Activated T-helper 17 cell treated with anti-CD3 and anti-CD28 coated beads, Interleukin-2, amount 50 U/mL, for 72 hours (primary cell): ENCODE results near the gene CTNND2. TPM values are rescaled to one million over a fixed set of nuclear protein-coding genes. Genes with fewer than 3 reads are reported as not detected.

Source experiments
- ATAC-seq: fragments of 150-1000 bp; cut with Tn5 transposase; replicated peaks from 2 replicates; pipeline ENCODE4 v1.10.0; 2021; ENCODE audit warnings: mild to moderate bottlenecking, moderate library complexity
- H3K27ac Mint-ChIP-seq: one replicate; pipeline ENCODE4 v1.8.0; 2022; ENCODE audit warnings: mixed read lengths
- H3K27me3 Mint-ChIP-seq: one replicate; pipeline ENCODE4 v1.8.0; 2022; ENCODE audit warnings: mixed read lengths
- H3K36me3 Mint-ChIP-seq: one replicate; pipeline ENCODE4 v1.8.0; 2022; ENCODE audit warnings: low read depth, mild to moderate bottlenecking, mixed read lengths
- H3K4me1 Mint-ChIP-seq: one replicate; pipeline ENCODE4 v1.8.0; 2022; ENCODE audit warnings: mixed read lengths
- H3K4me3 Mint-ChIP-seq: one replicate; pipeline ENCODE4 v1.8.0; 2022; ENCODE audit warnings: mild to moderate bottlenecking, mixed read lengths
- H3K9me3 Mint-ChIP-seq: one replicate; pipeline ENCODE4 v1.8.0; 2022; ENCODE audit warnings: mixed read lengths
- total RNA-seq, 2 donors: library from RNA; stranded (reverse); gene quantifications; one replicate each; pipeline ENCODE4 v1.2.3, GENCODE V29; 2022

CTNND2 gene
- total RNA-seq, 2 donors from 2014 or later, result 0.21 to 0.39 TPM

DNA sequence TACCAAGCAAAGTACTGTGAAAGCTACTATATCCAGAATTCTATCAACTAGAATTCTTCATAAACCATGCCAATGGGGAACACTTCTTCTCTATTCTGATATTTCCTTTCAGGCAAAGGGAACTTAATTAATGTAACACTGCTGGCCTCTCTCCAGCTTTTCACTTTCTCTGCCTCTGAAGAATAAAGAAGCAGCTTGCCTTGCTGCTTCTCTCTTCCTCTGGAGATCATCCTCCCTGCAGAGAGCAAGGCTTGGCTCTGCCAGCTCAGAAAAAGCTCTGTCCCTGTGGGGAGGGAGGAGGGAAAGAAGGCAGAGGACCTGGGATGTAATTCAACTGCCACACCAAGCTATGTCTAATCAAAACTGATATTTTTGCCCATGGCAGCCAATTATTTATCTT lies 6.5 kb downstream of the CTNND2 start:
- H3K27ac Mint-ChIP-seq, result no peak overlapping the region
- H3K4me3 Mint-ChIP-seq, result no peak overlapping the region
- H3K4me1 Mint-ChIP-seq, result no peaks in the 10 kb centered on the region

DNA sequence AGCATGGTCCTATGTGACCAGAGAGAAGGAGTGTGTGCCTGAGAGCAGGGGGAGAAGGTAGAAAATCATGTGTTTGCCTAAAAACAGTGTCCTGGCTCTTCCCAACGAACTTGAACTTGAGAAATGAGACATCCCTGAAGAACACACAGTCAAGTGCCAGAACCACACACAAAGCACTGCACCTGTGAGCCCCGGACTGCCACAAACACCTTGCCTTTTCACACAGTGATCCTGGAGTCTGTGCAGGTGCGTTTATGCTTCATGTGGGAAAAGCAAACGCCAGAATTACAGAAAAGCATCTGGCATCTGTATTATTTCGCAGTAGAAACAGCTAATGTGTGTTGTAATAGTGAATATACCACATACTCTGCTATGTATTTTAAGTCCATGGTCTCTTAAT lies 9.3 kb downstream of the CTNND2 start:
- no peak overlapping the region for H3K4me3 Mint-ChIP-seq
- peaks cover 8% of the 10 kb centered on the region for H3K9me3 Mint-ChIP-seq
- no peaks in the 10 kb centered on the region for H3K27me3 Mint-ChIP-seq
- no peak for ATAC-seq
- no peaks in the 10 kb centered on the region for H3K36me3 Mint-ChIP-seq
- H3K27ac Mint-ChIP-seq, result no peak overlapping the region
- H3K4me1 Mint-ChIP-seq, result no peaks in the 10 kb centered on the region

More for the DNA sequence above, 6.5 kb downstream of the CTNND2 start:
- Mint-ChIP-seq H3K36me3 (no peaks in the 10 kb centered on the region), H3K27me3 (peaks cover 10% of the 10 kb centered on the region), H3K9me3 (peaks cover 8% of the 10 kb centered on the region)
- no peak for ATAC-seq

DNA sequence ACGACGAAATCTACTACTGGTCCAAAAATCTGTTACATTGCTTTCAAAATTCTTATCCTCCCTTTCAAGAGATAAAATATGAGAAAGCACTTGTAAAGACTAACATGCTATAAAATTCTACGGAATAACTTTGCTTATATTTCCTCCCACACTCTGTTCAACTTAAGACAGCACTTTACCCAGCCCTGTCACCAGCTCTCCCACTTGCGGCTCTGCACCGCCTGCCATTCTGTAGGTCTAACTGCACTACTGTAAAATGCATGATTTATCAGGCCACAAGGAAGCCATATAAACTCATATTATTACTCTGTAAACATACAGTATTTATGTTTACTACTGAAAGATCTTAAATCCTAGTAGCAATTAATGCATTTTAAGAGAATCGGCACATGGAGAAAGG lies 11.4 kb downstream of the CTNND2 start:
- no peak overlapping the region for H3K27ac Mint-ChIP-seq
- no peak for ATAC-seq
- no peaks in the 10 kb centered on the region for H3K36me3 Mint-ChIP-seq
- H3K4me3 Mint-ChIP-seq, result no peak overlapping the region
- no peaks in the 10 kb centered on the region for H3K27me3 Mint-ChIP-seq
- H3K4me1 Mint-ChIP-seq, result no peaks in the 10 kb centered on the region
- peaks cover 8% of the 10 kb centered on the region for H3K9me3 Mint-ChIP-seq

DNA sequence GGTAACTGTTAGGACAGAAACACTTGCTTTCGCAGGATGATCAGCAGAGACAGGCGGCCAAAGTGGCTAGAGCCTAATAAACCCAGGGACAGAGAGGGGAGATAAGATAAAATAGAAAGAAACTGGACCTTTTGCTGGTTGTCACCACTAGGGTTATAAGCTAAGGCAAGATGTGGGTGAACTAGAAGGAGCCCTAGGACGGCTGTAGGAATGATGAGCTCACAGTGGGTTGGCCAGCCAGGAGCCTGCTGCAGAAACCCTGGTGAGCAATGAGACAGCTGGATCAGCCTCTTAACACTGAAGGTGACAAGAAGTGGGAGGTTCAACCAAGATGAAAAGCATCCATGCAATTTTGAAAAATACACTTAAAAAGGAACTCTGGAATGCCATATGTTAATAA lies 13.5 kb downstream of the CTNND2 start:
- peaks cover 4% of the 10 kb centered on the region for H3K9me3 Mint-ChIP-seq
- H3K27me3 Mint-ChIP-seq, result no peaks in the 10 kb centered on the region
- ATAC-seq, result no peak
- no peaks in the 10 kb centered on the region for H3K36me3 Mint-ChIP-seq
- no peak overlapping the region for H3K27ac Mint-ChIP-seq
- H3K4me3 Mint-ChIP-seq, result no peak overlapping the region
- H3K4me1 Mint-ChIP-seq, result no peaks in the 10 kb centered on the region

DNA sequence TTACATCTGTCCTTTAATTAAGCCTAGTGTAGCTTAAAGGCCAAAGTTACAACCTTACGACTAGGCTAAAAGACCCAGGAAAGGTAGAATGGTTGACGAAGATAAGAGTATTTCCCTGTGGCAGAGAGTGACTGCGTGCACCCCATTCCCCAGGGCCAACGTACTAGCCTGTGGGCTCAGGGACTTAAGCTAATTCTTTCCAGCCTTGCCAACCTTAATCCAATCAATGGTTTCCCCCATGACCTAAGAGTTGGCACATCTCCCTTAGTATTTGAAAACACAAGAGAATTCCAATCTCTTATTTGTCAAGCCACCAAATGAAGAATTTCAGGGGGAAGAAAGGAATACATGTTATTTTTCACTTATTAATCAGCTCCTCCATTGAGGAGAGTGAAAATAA lies 16.0 kb downstream of the CTNND2 start:
- no peaks in the 10 kb centered on the region for H3K4me1 Mint-ChIP-seq
- no peak for ATAC-seq
- no peak overlapping the region for H3K4me3 Mint-ChIP-seq
- no peak overlapping the region for H3K27ac Mint-ChIP-seq
- no peaks in the 10 kb centered on the region for H3K36me3 Mint-ChIP-seq
- no peaks in the 10 kb centered on the region for H3K9me3 Mint-ChIP-seq
- no peaks in the 10 kb centered on the region for H3K27me3 Mint-ChIP-seq

DNA sequence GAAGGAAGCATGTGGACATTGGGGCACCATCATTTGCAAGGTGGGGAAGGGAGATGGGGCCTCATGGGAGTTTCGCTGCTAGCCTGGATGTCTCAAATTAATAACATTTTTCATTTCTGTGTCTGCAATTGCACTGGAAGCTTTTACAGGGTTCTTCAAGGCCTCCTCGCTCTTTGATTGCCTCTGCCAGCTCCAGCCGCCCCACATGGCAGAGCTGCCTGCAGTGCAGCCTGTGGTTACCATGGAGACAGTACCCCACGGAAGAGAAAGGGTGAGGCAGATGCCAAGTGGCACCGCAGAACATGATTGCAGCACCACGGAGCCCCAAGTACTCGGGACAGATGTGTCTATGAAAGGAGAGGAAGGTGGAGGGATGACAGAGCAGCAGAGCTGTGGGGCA lies 25.4 kb downstream of the CTNND2 start:
- peaks cover 13% of the 10 kb centered on the region for H3K9me3 Mint-ChIP-seq
- H3K27me3 Mint-ChIP-seq, result no peaks in the 10 kb centered on the region
- no peak overlapping the region for H3K4me3 Mint-ChIP-seq
- no peaks in the 10 kb centered on the region for H3K36me3 Mint-ChIP-seq
- no peaks in the 10 kb centered on the region for H3K4me1 Mint-ChIP-seq
- no peak for ATAC-seq
- H3K27ac Mint-ChIP-seq, result no peak overlapping the region

DNA sequence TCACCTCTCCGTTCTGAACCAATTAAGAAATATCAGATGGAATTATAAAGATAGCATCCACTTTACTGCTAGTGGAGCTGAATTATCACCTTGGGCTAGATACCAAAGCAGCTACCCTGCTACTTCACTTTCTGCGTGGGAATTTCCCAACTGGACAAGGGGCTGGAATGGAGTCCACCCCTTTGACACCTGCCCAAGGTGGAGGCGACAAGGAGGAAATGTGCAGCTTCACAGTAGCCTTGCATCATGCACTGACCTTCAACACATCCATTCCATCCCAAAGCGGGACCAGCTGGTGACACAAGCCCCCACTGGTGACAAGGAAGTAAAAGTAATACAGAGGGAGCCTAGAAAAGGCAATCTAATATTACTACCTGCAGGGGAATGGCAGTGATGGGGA lies 30.7 kb downstream of the CTNND2 start:
- H3K4me1 Mint-ChIP-seq, result no peaks in the 10 kb centered on the region
- peaks cover 4% of the 10 kb centered on the region for H3K9me3 Mint-ChIP-seq
- no peaks in the 10 kb centered on the region for H3K36me3 Mint-ChIP-seq
- H3K27me3 Mint-ChIP-seq, result no peaks in the 10 kb centered on the region
- no peak overlapping the region for H3K4me3 Mint-ChIP-seq
- H3K27ac Mint-ChIP-seq, result no peak overlapping the region
- no peak for ATAC-seq

DNA sequence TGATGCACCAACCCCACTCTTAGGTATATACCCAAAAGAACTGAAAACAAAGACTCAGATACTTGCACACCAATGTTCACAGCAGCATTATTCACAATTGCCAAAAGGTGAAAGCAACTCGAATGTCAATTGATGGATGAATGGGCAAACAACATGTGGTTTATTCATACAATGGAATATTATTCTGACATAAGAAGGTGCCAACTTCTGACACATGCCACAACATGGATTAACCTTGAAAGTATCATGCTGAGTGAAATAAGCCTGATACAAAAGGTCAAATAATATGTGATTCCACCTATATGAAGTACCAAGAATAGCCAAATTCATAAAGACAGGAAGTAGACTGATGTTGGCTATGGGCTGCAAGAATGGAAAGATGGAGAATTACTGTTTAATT lies 35.0 kb downstream of the CTNND2 start:
- Mint-ChIP-seq H3K27ac (no peak overlapping the region), H3K4me1 (no peaks in the 10 kb centered on the region), H3K4me3 (no peak overlapping the region), H3K9me3 (peaks cover 6% of the 10 kb centered on the region), H3K27me3 (no peaks in the 10 kb centered on the region), H3K36me3 (no peaks in the 10 kb centered on the region)
- ATAC-seq, result no peak

DNA sequence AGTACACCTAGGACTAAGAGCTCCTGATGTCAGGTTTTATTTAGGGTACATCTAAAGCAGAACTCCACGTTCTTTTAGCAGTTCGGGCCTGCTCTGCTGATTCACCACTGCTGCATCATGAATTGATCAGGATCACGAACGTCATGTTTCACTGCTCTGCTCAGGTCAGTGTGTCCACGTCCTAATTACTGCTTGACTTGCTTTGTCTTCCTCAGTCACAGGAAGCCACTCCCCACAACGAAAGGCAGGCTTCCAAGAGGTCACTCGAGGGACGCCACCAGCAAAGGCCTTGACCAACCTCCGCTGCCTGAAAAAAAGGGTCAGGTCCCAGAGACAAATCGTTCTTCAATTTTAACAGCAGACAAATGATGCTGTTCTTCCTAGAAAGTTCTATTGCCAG lies 40.3 kb downstream of the CTNND2 start:
- H3K27ac Mint-ChIP-seq, result no peak overlapping the region
- no peaks in the 10 kb centered on the region for H3K36me3 Mint-ChIP-seq
- no peak for ATAC-seq
- no peaks in the 10 kb centered on the region for H3K4me1 Mint-ChIP-seq
- peaks cover 20% of the 10 kb centered on the region for H3K9me3 Mint-ChIP-seq
- H3K27me3 Mint-ChIP-seq, result no peaks in the 10 kb centered on the region
- H3K4me3 Mint-ChIP-seq, result no peak overlapping the region

DNA sequence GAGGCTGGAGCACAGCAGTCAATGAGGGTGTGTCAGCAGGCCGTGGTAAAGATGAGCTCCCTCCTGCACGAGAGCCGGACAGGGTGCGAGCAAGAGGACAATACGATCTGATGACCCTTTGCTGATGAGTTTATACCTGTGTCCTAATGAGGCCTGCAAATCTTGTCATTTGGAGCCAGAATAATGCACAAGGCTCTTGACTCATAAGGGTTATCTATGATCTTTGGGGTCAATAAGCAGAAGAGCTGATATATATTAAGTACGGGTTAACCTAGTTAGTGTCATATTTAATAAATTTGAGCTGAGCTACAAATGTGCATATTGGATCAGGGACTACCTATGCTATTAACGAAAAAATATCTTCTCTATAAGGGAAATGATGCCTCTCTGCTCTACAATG lies 46.9 kb downstream of the CTNND2 start:
- Mint-ChIP-seq H3K27ac (no peak overlapping the region), H3K9me3 (peaks cover 18% of the 10 kb centered on the region), H3K4me3 (no peak overlapping the region), H3K27me3 (no peaks in the 10 kb centered on the region), H3K36me3 (no peaks in the 10 kb centered on the region), H3K4me1 (no peaks in the 10 kb centered on the region)
- no peak for ATAC-seq

DNA sequence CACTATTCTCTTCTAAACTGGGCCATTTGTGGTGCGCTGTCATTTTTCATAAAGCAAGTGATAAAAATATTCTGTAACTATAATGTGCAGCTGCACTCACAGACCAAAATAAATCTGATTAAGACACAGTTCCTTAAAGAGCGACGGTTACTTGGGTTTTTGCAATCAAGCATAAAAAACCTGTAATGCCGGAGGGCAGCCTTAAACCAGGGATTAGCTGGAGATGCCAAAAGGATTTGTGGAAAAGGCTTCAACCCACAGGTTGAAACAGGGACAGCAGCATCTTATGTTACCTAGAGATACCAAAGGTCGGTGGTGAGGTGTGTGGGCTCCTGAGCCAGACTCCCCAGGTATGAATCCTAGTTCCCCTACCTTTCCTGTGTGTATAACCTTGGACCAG lies 49.3 kb downstream of the CTNND2 start:
- no peaks in the 10 kb centered on the region for H3K4me1 Mint-ChIP-seq
- no peaks in the 10 kb centered on the region for H3K27me3 Mint-ChIP-seq
- no peak overlapping the region for H3K27ac Mint-ChIP-seq
- ATAC-seq, result no peak
- H3K4me3 Mint-ChIP-seq, result no peak overlapping the region
- no peaks in the 10 kb centered on the region for H3K36me3 Mint-ChIP-seq
- peaks cover 7% of the 10 kb centered on the region for H3K9me3 Mint-ChIP-seq

DNA sequence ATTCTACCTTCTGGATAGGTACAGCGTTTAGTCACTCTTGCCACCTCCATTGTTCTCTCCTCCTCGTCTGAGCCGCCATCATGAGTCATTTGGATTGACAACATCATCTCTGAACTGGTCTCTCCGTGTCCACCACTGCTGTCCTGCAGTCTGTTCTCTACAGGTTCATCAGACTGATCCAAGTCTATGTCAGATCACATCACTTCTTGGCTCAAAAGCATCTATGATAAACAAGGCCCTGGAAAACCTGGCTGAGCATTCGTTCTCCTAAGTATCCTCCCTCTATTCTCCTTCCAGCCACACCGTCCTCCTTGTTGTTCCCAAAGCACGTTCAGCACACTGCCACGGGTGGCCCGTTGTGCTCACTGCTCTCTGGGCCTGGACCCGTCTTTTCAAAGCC lies 50.5 kb downstream of the CTNND2 start:
- H3K4me1 Mint-ChIP-seq, result no peaks in the 10 kb centered on the region
- no peak for ATAC-seq
- H3K27ac Mint-ChIP-seq, result no peak overlapping the region
- H3K27me3 Mint-ChIP-seq, result no peaks in the 10 kb centered on the region
- no peaks in the 10 kb centered on the region for H3K36me3 Mint-ChIP-seq
- H3K4me3 Mint-ChIP-seq, result no peak overlapping the region
- H3K9me3 Mint-ChIP-seq, result peaks cover 7% of the 10 kb centered on the region

DNA sequence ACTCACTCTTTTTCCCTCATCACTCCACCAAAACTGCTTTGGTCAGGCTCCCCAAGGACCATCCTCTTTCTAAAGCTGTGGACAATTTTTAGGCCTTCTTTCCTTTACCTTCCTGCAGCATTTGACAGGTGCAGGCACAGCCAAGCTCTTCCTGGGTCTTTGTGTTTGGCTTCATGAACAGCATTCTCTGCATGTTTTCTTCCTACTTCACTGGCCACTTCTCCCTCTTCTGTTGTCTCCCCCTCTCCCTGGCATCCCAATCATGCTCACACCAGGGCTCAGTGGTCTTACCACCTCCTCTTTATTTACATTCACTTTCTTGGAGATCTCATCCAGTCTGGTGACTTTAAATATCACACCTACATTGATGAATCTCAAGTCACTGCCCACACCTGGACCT lies 51.1 kb downstream of the CTNND2 start:
- Mint-ChIP-seq H3K9me3 (peaks cover 12% of the 10 kb centered on the region), H3K4me1 (no peaks in the 10 kb centered on the region), H3K4me3 (no peak overlapping the region), H3K27ac (no peak overlapping the region), H3K36me3 (no peaks in the 10 kb centered on the region), H3K27me3 (no peaks in the 10 kb centered on the region)
- ATAC-seq, result no peak

DNA sequence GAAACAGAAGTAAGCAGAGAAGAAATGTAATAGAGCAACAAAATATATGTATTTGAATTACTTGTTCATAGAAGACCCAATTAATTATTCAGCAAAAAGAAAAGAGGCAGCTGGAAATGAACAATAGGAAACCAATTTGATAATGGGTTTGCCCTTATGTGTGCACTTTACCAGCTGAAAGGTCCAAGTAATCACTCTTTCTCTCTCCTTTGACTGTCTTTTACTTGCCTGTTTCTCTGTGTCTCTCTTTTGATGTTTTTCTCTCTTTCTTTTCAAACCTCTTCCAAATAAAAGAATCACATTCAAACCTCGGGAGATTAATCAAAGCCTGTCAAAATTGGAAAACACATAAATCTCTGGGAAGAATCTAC lies 51.5 kb downstream of the CTNND2 start:
- Mint-ChIP-seq H3K27ac (no peak overlapping the region), H3K4me1 (no peaks in the 10 kb centered on the region), H3K27me3 (no peaks in the 10 kb centered on the region), H3K4me3 (no peak overlapping the region), H3K36me3 (no peaks in the 10 kb centered on the region), H3K9me3 (peaks cover 12% of the 10 kb centered on the region)
- ATAC-seq, result no peak

DNA sequence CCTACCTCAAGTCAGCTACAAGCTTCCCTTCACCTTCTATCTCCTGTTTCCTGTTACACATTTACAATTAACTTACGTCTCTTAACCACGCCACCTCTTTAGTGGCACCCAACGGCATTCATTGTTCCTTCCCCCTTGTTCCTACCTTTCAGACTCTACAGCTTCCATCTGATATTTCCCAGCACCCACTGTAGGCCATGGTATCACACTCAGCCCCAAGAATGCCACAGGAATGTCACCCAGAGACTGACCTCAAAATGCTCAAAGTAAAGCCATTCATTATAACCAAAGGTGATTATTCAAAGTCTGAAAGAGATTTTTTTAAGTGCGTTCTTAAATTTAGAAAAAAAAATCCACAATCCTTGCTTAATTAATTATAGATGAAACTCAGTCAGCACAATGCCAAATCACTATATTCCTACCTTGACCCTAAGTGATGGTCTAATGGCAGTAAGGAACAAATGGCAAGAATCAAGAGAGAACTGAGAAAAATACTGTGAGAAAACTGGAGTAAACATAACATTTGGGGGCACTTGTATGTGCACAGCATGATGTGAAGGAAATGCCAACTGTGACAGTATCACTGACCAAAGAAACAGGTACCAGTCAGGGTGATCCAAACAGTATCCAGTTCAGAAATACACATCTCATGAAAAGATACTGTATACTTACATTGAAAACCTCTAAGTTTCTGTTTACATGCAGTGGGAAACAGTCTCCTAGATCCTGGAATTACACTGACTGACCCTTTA lies 52.1 kb downstream of the CTNND2 start:
- Mint-ChIP-seq H3K4me3 (no peak overlapping the region), H3K27me3 (no peaks in the 10 kb centered on the region), H3K27ac (no peak overlapping the region), H3K4me1 (no peaks in the 10 kb centered on the region), H3K9me3 (peaks cover 13% of the 10 kb centered on the region), H3K36me3 (no peaks in the 10 kb centered on the region)
- no peak for ATAC-seq

DNA sequence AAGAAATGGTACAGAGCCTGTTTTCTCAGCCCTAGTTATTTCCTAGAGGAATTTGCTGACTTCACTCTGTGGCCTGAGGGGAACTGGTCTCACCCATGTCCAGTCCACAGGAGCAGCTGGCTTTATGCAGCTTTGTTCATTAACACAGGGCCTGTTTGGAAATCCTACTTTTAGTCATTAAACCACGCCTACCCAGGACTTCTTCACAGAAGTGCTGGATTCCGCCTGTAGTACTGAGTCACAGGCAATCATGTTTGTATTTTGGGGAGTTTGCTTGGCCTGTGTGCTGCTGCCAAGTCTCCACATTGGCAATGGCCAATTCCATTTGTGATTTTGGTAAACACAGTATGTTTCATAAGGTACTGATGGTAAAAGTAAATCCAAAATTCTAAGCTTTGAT lies 52.8 kb downstream of the CTNND2 start:
- no peaks in the 10 kb centered on the region for H3K36me3 Mint-ChIP-seq
- H3K27me3 Mint-ChIP-seq, result no peaks in the 10 kb centered on the region
- no peak for ATAC-seq
- no peaks in the 10 kb centered on the region for H3K4me1 Mint-ChIP-seq
- no peak overlapping the region for H3K4me3 Mint-ChIP-seq
- H3K9me3 Mint-ChIP-seq, result peaks cover 15% of the 10 kb centered on the region
- H3K27ac Mint-ChIP-seq, result no peak overlapping the region
